ENCODE results near the gene THBS1. TPM values are rescaled to one million over a fixed set of nuclear protein-coding genes. Genes with fewer than 3 reads are reported as not detected.

The THBS1 gene
- total and polyA plus RNA-seq, 2 donors (not counting 1 experiment from before 2014, with no cell fraction given), result 0.63 to 4.3 TPM

- Histone ChIP-seq H3K27me3 (replicated peaks in 1 of 4; ENCODE audit: control extremely low read depth in 1 of 4, control insufficient read depth in 3 of 4, insufficient read depth in 4 of 4, low read length in 3 of 4) (peaks cover 0 to 2% (median 0%) of the 10 kb centered on the region in 4 experiments), H2AFZ (ENCODE audit: insufficient read depth, low read depth, low read length, poor library complexity, severe bottlenecking) (no peak overlapping the region), H3K9ac (ENCODE audit: low read length) (no peak overlapping the region), H3K79me2 (ENCODE audit: control insufficient read depth, insufficient read depth, low read length) (no peaks in the 10 kb centered on the region), H3K9me3 (ENCODE audit: control extremely low read depth in 1 of 3, control insufficient read depth in 2 of 3, insufficient read depth in 1 of 3, low read length in 2 of 3) (peaks cover 4 to 21% (median 13%) of the 10 kb centered on the region in 3 donors), H3K27ac (ENCODE audit: low read length in 2 of 2) (no peak overlapping the region), H4K20me1 (ENCODE audit: control insufficient read depth, insufficient read depth, low read length, poor library complexity, severe bottlenecking) (no peaks in the 10 kb centered on the region), H3K4me2 (replicated peaks; ENCODE audit: low read depth, low read length, poor library complexity, severe bottlenecking) (no peak overlapping the region), H3K4me3 (ENCODE audit: control extremely low read depth in 1 of 5, extremely low read depth in 1 of 5, insufficient read depth in 1 of 5, low read depth in 2 of 5, low read length in 4 of 5) (no peak overlapping the region), H3K36me3 (replicated peaks in 1 of 2; ENCODE audit: control extremely low read depth in 1 of 2, control insufficient read depth in 1 of 2, extremely low read depth in 1 of 2, insufficient read depth in 2 of 2, low read length in 1 of 2) (no peaks in the 10 kb centered on the region), H3K4me1 (ENCODE audit: control insufficient read depth in 2 of 2, insufficient read depth in 2 of 2, low read length in 2 of 2) (no peaks in the 10 kb centered on the region)
- Mint-ChIP-seq H3K4me3 (no peak overlapping the region), H3K27me3 (peaks cover 16% of the 10 kb centered on the region), H3K4me1 (no peaks in the 10 kb centered on the region), H3K9me3 (ENCODE audit: insufficient read depth) (peaks cover 8% of the 10 kb centered on the region), H3K27ac (no peak overlapping the region)
- WGBS (ENCODE audit: insufficient coverage), result 90% methylated on average over 3 of the region's 4 CpGs
- DNase-seq (no peak), ATAC-seq (ENCODE audit: low read depth) (no peak)
- TF ChIP-seq CTCF (IDR thresholded peaks at IDR 0.05) (no peak), EZH2 (IDR thresholded peaks at IDR 0.05; ENCODE audit: borderline replicate concordance, insufficient read depth, low read depth, low read length, poor library complexity, severe bottlenecking) (no peak)
- ChIA-PET CTCF (no interaction called here), POLR2A (no interaction called here)
- intact Hi-C loops (cut with micrococcal nuclease), result no loop called here
These were observed 28.5 kb downstream of the THBS1 start for GRCh38 chr15:39609166-39609916.

GRCh38 chr15:39610665-39611064, 29.8 kb downstream of the THBS1 start:
- Histone ChIP-seq H3K4me1 (ENCODE audit: control insufficient read depth in 2 of 2, insufficient read depth in 2 of 2, low read length in 2 of 2) (no peaks in the 10 kb centered on the region), H3K27ac (ENCODE audit: low read length in 2 of 2) (no peak overlapping the region), H3K4me3 (ENCODE audit: control extremely low read depth in 1 of 5, extremely low read depth in 1 of 5, insufficient read depth in 1 of 5, low read depth in 2 of 5, low read length in 4 of 5) (no peak overlapping the region), H3K79me2 (ENCODE audit: control insufficient read depth, insufficient read depth, low read length) (no peaks in the 10 kb centered on the region), H3K4me2 (replicated peaks; ENCODE audit: low read depth, low read length, poor library complexity, severe bottlenecking) (no peak overlapping the region), H3K36me3 (replicated peaks in 1 of 2; ENCODE audit: control extremely low read depth in 1 of 2, control insufficient read depth in 1 of 2, extremely low read depth in 1 of 2, insufficient read depth in 2 of 2, low read length in 1 of 2) (no peaks in the 10 kb centered on the region), H4K20me1 (ENCODE audit: control insufficient read depth, insufficient read depth, low read length, poor library complexity, severe bottlenecking) (no peaks in the 10 kb centered on the region), H2AFZ (ENCODE audit: insufficient read depth, low read depth, low read length, poor library complexity, severe bottlenecking) (no peak overlapping the region), H3K9me3 (ENCODE audit: control extremely low read depth in 1 of 3, control insufficient read depth in 2 of 3, insufficient read depth in 1 of 3, low read length in 2 of 3) (peaks cover 4 to 21% (median 13%) of the 10 kb centered on the region in 3 donors), H3K27me3 (replicated peaks in 1 of 4; ENCODE audit: control extremely low read depth in 1 of 4, control insufficient read depth in 3 of 4, insufficient read depth in 4 of 4, low read length in 3 of 4) (peaks cover 0 to 2% (median 0%) of the 10 kb centered on the region in 4 experiments), H3K9ac (ENCODE audit: low read length) (no peak overlapping the region)
- TF ChIP-seq CTCF (IDR thresholded peaks at IDR 0.05) (no peak), EZH2 (IDR thresholded peaks at IDR 0.05; ENCODE audit: borderline replicate concordance, insufficient read depth, low read depth, low read length, poor library complexity, severe bottlenecking) (no peak)
- Mint-ChIP-seq H3K9me3 (ENCODE audit: insufficient read depth) (peaks cover 8% of the 10 kb centered on the region), H3K27me3 (peaks cover 16% of the 10 kb centered on the region), H3K4me1 (no peaks in the 10 kb centered on the region), H3K27ac (no peak overlapping the region), H3K4me3 (no peak overlapping the region)
- CTCF ChIA-PET, result interaction anchor here (0.6 to 0.9 kb wide), 2 partner anchors 66 to 148 kb away, joined by 3 to 4 read pairs; no protein-coding TSS in a partner anchor
- DNase-seq (no peak), ATAC-seq (ENCODE audit: low read depth) (no peak)
- intact Hi-C loops (cut with micrococcal nuclease), result no loop called here
- POLR2A ChIA-PET, result no interaction called here
